Activated CD4-positive, alpha-beta T cell treated with anti-CD3 and anti-CD28 coated beads for 48 hours (primary cell): ENCODE measurements around the gene C1QTNF9.
"Not testable (repeated sequence)": the region's sequence is repeated elsewhere in the genome, so short reads cannot be mapped to it uniquely, and the experiment has no call there.

ENCODE experiments used
- DNase-seq: peaks from one replicate; pipeline ENCODE4 v3.0.0-alpha.2; 2020

Gene C1QTNF9

DNA sequence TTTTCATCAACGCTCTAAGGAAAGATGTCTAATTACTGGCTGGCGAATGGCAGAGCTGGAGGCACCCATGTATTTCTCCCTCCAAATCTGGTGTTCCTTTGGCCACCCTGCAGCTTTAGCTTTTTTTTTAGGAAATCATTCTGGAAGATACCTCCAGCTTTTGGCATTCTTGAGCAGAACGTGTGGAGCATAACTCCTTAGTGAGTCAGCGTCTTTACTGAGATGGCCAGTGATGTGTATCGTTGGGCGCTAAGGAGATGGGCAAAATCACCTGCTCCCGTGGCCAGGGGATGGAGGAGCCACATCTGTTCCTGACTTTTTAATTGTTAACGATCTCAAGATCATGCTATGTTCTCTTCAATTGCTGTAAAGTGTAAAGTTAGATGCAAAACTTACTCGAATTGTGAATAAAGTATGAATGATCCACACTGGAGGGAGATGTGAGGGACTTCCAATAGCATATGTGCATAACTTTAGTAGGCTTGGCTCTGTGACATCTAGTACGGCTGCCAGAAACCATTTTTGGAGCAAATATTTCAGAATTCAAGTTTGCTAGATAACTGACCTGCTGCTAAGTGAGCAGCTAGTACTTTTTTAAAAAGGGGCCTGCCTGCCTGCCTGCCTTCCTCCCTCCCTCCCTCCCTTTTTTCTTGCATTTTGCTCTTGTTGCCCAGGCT is 24.4 kb upstream of the C1QTNF9 start:
- DNase-seq: no peak

DNA sequence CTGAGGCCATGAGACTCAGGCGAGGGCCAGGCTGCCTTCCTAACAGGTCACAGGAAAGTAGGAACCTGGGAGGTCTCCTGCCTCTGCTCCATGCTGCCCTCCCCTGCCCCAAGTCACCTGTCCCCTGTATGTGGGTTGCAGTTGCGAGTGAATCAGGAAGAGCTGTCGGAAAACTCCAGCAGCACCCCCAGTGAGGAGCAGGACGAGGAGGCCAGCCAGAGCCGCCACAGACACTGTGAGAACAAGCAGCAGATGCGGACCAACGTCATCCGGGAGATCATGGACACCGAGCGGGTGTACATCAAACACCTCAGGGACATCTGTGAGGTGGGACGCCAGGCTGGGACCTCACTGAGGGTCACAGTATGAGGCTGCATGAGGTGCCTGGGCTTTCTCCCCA is 22.8 kb upstream of the C1QTNF9 start:
- no peak for DNase-seq

DNA sequence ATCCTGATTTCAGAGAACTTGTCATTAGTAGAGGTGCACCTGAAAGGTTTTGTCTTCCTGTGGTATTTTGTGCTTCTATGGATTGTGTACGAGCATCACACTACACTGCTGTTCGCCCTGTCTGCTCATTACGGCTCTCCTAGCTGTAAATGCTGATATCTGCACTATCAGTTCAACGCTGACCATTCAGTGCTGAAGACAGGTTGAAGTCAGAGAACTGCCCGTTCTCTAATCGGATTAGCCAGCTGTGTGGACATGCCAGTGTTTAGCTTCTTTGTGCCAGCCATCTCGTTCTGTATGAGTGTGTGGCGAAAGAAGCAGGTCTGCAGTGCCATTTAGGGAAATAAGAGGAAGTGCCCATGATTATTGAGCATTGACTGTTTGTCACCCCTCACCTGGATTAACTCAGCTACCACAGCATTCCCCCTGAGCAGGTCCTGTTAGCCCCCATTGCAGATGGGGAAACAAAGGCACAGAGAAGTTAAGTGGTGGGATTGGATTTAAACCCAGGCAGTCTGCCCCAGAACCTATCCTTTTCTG is 21.6 kb upstream of the C1QTNF9 start:
- DNase-seq: no peak

DNA sequence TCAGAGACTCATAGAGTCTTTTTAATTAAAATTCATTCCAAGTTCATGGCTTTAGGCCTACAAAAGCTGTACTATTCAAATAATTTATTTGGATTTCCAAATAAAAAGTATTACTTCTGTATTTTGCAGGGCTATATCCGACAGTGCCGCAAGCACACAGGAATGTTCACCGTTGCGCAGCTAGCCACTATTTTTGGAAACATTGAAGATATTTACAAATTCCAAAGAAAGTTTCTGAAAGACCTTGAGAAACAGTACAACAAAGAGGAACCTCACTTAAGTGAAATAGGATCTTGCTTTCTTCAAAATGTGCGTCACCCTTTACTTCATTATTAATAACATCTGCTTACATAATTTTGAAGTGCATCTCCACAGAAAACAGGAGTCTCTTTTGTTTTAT is 20.5 kb upstream of the C1QTNF9 start:
- no peak for DNase-seq

DNA sequence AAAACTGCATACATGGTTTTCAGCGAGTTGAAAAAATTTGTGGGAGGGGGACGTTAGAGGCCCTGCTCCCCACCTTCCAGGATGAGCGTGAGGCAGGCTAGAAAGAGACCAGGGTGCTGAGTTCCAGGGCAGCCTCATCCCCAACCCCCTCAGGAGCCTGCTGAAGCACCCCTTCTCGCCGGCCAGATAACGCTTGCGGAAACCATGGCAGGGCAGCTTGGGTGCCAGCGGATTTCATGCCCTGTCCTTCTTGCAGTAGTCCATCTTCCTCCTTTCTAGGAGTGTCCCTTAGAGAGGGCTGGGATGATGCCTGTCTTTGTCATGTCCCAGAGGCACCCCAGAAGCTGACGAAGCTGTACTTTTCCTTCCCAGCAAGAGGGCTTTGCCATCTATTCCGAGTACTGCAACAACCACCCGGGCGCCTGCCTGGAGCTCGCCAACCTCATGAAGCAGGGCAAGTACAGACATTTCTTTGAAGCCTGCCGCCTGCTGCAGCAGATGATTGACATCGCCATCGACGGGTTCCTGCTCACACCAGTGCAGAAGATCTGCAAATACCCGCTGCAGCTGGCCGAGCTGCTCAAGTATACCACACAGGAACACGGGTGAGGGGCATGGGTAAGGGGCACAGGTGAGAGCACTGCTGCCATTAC is 19.0 kb upstream of the C1QTNF9 start:
- no peak for DNase-seq

DNA sequence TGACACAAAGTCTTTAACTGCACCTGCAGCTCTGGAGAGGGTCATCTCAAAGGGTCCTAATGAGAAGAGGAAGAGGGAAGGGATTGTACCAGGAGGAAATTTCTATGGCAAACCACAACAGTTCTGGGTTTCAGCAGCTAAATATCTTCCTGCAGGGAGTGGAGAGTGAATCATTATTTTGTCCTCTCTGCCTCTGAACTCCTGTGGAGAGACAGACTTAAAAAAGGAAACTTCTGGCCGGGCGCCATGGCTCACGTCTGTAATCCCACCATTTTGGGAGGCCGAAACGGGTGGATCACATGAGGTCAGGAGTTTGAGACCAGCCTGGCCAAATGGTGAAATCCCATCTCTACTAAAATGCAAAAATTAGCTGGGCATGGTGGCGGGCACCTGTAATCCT is 16.9 kb upstream of the C1QTNF9 start:
- DNase-seq: no peak

DNA sequence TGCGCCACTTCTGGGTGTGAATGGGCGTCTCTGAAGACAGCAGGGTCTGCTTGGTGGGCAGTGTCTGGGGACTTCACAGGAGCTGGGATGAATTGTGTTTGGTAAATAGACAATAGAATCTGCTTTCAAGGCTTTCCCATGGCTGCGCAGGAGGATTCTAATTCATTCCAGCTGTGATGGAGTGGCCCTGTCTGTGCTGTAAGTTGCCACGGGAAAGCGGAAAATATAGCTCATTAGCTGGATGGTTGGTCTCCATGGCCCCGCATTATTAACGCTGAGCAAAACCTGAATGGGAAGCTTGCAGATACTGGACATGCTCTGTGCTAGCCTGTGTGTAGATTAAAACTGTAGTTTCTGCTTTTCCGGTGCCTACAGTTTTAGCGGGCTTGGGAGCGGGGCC is 15.6 kb upstream of the C1QTNF9 start:
- DNase-seq: no peak

DNA sequence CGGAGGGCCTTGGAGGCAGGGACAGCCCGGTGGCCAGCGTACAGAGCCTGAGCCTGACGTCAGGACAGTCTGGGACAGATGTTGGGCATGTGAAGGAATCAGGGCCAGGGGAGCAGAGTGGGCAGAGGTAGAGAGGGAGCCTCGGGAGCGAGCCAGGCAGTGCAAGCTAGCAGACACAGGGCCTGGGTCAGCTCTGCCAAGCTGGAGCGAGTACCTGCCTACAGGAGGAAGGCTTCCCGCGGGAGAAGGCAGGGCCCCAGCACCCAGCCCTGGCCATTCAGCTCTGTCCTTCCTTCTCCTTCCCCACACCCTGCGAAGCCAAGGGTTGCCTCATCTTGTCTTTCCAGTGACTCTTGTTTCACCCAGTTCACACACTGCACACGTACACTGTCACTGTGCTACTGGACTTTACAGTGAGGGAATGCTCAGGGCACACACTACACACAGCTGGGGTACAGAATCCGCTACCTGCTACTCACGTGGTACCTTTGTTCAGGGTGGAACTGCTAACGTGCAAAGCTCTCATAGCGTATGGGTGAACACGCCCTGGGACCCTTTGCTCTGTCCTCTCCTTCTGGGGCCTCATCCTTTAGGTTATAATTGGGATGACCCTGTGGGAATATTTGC is 9.8 kb upstream of the C1QTNF9 start:
- no peak for DNase-seq

DNA sequence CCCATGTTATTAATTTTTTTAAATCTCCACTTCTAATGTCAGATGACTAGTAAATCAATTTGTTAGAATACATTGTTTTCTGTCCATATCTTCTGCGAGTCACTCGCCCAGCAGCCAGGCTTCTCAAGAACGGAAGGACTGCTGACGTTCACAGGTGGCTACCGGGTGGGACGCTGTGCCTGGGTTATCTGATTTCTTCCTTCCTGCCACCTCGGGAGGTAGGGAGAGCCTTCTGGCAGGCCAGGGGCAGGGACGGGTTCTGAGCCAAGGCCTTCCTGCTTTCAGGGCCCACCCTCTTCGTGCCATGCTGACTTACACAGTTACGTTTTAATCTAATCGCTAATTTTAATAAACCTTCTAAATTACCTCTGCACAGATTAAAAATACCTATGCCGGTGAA is 7.9 kb upstream of the C1QTNF9 start:
- no peak for DNase-seq

DNA sequence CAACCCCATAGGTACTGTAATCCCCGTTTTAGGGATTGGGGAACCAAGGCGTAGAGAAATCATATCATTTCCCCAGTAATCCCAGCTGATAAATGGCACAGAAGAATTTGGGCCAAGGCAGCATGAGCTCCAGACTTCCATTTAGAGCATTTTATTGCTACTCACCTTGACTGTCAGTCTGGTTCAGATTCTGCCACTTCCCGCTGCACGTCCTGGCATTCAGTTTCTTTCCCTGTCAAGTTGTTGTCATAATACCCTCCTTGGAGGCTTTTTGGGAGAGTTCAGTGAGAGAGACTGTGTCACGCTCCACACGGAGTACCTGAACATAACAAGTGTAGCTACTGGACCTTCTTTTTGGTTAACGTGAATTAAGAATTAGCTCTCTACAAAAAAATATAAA is 7.5 kb upstream of the C1QTNF9 start:
- DNase-seq: no peak

DNA sequence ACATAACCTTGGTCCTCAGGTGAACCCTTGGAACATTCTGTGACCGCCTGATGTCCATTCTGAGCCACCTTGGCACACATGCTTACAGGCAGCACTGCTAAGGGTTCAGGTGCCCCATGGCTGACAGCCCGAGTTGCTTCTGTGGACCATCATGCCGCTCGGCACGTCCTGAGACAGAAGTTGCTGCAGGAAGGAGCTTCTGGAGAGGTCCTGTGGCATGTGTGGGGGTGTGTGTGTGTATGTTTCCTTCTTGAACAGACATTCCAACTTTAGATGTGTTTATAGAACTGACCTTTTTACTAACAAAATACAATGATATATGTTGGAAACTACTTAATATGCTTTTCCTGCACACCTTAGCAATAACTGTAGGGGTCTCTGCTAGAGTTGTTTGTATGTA is 4.8 kb upstream of the C1QTNF9 start:
- DNase-seq: no peak

DNA sequence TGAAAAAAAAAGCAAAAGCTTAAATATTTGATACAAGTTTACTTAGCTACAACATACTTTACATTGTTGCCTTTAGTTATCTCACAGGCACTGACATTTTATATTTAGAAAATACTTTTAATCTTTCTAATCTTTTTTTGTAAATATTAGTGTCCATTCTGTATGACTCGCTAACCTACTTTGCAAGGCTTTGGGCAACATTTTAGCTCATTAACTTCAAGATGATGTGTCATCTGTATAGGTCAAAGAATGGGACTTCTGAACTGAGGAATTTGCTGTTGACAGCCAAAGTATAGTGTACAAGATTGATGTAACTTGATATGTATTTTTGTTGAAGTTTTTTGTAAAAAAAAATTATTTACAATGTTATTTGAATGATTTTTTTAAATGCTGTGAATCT is 2.7 kb upstream of the C1QTNF9 start:
- no peak for DNase-seq

DNA sequence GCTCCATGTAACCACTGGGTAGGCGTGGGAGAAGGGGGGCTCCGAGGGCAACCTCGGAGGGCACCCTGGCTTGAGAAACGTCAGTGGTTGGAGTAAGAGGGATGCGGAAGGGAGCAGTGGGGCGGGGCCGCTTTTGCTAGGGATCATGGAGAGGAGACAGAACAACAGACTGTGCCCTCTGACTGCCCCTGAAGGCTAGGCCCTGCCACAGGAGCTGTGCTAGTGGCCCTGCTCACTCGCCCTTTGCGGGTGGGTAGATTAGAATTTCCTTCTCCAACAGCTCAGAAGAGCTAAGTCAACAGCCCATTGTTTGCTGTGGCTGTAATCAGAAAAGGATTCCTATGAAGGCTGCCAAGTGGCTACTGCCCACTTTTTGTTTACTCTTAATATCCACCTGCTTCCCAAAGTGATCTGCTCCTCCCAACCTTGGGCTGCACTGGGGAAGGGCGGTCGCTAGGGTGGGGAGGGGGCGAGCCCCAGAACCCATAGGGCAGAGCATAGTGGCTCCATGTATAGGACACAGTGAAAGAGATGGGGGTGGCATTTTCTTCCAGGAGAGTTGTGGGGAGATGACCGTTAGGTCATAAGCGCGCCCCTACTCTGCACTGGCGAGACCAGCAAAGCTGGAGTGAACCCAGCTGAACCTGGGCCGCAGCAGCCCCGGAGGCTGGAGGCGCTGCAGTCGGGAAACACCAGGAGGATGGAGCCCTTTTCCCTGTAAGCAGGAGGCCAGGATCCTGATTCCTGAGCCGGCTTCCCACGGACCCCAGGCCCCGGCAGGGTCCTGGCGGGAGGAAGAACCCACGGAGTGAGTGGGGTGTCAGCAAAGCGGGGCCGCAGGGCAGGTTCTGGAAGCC is 1.9 kb upstream of the C1QTNF9 start:
- DNase-seq: no peak

DNA sequence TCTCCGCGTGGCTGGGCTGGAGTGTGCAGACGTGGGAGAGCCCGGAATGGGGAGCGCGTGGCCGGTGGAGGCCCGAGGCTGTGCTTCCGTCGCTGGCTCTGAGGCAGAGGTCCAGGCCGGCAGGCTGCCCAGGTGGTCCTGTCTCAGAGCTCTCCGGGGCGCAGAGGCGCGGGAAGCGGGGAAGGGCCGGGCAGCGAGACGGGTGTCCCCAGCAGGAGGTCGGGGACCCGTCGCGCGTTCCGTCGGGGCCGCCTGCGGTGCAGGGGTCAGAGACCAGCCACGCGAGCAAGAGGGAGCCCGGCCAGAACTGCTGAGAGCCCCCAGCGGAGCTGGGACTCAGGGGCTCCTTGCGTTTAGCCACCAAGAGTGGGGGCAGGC is 1.3 kb upstream of the C1QTNF9 start:
- DNase-seq: no peak

DNA sequence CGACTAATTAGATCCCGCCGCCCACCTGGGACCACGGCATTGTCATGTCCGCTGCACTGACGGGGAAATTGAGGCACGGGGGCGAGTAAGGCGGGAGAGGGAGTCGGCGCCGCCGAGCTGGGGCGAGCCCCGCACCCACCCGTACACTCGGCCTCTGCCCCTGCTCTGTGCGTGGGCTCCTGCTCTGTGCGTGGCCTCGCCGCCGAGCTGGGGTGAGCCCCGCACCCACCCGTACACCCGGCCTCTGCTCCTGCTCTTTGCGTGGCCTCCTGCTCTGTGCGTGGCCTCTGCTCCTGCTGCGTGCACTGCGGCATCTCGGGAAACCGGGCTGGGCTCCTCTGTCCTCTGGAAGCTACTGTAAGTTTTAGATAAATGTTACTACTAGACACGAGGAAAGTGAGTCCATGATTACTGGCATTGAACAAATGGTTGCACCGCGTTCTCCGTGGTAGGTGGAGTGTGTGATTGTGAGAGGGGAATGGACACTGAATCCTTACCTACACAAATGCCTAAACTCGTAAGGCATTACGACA is 826 bp upstream of the C1QTNF9 start:
- no peak for DNase-seq

DNA sequence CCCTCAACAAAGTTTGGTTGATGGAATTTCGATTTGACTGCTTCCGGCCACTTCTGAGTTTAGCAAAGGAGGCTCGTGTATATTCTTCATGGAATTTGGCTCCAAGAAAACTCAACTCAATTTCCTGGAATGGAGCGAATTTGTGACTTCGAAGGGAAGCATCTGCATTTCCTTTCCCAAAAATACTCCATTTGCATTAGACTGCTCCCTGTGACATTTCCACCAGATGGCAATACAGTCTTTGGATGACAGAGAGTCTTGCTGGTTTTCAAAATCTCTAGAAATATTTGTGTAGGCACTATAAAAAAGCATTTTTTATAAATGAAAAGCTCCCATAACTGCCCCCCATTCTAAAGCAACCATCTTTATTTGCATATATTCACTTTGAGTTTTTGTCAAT is 4.1 kb downstream of the C1QTNF9 start:
- no peak for DNase-seq

DNA sequence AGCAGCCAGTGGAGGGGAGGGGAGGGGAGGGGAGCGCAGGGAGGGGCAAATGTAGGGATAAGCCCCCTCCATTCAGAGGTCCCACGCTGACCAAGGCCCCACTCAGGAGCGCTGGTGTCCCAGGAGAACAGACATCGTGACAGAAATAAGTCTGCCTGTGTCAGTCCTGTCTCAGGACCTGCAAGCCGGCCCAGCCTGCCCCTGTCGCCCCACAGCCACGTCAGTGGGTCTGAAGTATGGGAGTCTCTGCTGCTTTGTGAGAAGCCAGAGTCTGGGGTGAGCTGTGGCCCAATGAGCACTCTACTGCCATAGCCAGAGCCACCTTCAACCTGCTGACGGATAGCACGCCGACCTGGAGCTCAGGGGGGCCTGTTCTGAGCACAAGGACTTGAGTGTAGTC is 8.5 kb downstream of the C1QTNF9 start:
- not testable (repeated sequence) for DNase-seq

DNA sequence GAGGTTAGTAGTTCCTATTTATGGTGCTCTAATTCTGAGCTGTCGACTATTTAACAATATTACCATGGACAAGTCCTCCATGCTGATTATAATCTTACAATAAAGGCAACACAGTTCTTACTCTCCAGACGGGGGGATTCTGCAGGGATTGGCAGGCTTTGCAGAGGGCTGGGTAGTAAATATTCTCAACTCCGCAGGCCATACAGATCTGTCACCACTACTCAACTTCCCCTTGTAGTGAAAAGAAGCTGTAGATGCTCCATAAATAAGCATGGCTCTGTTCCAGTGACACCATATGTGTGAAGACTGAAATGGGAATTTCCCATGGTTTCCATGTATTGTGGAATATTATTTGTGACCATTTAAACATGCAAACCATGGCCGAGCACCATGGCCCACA is 9.5 kb downstream of the C1QTNF9 start:
- not testable (repeated sequence) for DNase-seq

DNA sequence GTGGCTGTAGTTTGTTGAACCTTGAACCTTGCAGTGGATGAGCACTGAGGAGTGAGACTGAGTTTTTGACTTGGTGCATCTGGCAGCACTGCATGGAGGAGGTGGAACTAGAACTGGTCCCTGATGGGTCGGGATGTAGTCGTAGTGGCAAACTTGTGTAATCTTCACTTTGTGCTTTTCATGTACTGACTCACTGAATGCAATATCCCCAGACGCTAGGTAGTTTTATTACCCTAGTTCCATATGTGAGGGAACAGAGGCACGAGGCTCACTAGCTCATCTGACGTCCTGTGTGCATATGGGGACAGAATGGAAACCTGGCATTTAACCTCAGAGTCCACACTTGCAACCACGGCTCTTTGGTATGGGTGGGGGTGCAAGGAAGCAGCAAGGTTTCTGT is 10.3 kb downstream of the C1QTNF9 start:
- DNase-seq: not testable (repeated sequence)

DNA sequence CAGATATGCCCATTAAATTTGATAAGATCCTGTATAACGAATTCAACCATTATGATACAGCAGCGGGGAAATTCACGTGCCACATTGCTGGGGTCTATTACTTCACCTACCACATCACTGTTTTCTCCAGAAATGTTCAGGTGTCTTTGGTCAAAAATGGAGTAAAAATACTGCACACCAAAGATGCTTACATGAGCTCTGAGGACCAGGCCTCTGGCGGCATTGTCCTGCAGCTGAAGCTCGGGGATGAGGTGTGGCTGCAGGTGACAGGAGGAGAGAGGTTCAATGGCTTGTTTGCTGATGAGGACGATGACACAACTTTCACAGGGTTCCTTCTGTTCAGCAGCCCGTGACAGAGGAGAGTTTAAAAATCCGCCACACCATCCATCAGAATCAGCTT is 12.0 kb downstream of the C1QTNF9 start:
- DNase-seq: not testable (repeated sequence)

DNA sequence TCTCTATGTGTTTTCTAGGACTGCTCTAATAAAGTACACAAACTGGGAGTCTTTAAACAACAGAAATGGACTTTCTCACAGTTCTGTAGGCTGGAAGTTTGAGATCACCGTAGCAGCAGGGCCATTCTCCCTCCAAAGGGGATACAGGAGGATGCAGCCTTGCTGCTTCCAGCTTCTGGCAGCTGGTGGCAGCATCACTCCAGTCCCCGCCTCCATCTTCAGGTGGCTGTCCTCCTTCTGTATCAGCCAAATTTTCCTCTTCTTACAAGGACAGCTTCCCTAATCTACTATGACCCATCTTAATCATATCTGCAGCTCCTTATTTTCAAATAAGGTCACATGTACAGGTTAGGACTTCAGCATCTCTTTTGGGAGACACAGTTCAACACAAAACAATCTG is 13.1 kb downstream of the C1QTNF9 start:
- not testable (repeated sequence) for DNase-seq

DNA sequence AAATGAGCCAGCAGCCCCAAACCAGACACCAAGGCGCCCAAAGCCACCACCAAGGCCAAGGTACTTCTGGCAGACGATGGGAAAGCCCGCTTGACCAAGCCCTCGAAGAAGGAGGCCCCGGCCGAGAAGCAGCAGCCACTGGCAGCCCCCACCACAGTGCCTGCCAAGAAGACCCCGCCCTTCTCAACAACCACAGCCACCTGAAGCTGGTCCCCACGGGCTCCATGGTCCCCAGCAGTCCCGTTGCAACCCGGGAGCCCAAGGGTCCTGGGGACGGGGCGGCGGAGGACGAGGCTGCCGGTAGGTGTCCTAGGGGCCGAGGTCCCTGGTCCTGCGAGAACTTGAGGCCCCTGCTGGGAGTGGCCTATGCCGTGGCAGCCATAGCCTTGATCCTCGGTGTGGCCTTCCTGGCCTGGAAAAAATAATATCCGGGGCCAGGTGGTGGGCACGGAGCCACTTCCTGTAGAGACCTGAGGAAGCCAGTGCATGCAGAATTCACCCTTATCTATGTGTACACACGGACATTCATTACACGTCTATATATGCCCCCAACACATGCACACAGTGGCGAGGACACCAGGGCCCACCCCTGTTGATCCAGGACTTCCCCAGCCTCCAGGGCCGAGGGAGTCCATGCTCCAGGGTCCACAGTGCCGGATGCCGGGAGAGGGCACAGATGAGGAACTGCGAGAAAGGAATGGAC is 13.8 kb downstream of the C1QTNF9 start:
- no peak for DNase-seq

DNA sequence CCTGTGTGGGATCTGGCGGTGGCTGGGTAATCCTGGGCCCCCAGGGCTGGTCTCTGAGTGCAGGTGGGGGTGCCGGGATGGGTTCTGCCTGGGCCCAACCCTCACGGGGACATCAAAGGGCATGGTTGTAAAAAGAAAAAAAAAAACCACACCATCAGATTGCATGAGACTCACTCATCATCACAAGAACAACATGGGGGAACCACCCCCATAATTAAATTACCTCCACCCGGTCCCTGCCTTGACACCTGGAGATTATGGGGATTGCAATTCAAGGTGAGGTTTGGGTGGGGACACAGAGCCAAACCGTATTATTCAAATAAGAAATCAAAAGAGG is 14.3 kb downstream of the C1QTNF9 start:
- no peak for DNase-seq
